Activated naive CD8-positive, alpha-beta T cell treated with anti-CD3 and anti-CD28 coated beads for 36 hours (primary cell): ENCODE results near the gene BCO2. TPM values are rescaled to one million over a fixed set of nuclear protein-coding genes. Genes with fewer than 3 reads are reported as not detected.

Experiments
- DNase-seq: peaks from one replicate; pipeline ENCODE4 v3.0.0; 2021
- H3K27ac Mint-ChIP-seq: one replicate; pipeline ENCODE4 v1.8.0; 2022; ENCODE audit warnings: mild to moderate bottlenecking, moderate library complexity, mixed read lengths
- H3K27me3 Mint-ChIP-seq: one replicate; pipeline ENCODE4 v1.8.0; 2022; ENCODE audit warnings: mild to moderate bottlenecking, mixed read lengths
- H3K36me3 Mint-ChIP-seq: one replicate; pipeline ENCODE4 v1.8.0; 2021; ENCODE audit warnings: mild to moderate bottlenecking, mixed read lengths
- H3K4me1 Mint-ChIP-seq: one replicate; pipeline ENCODE4 v1.8.0; 2021; ENCODE audit warnings: mixed read lengths
- H3K4me3 Mint-ChIP-seq: one replicate; pipeline ENCODE4 v1.8.0; 2022; ENCODE audit warnings: mild to moderate bottlenecking, moderate library complexity, mixed read lengths
- H3K9me3 Mint-ChIP-seq: one replicate; pipeline ENCODE4 v1.8.0; 2022; ENCODE audit warnings: mixed read lengths
- total RNA-seq, 2 experiments: library from RNA; stranded (reverse); gene quantifications; one replicate each; pipeline ENCODE4 v1.2.3, GENCODE V29; 2021

BCO2 gene
- total RNA-seq, 2 experiments from 2014 or later, result 0.40 to 0.41 TPM

DNA sequence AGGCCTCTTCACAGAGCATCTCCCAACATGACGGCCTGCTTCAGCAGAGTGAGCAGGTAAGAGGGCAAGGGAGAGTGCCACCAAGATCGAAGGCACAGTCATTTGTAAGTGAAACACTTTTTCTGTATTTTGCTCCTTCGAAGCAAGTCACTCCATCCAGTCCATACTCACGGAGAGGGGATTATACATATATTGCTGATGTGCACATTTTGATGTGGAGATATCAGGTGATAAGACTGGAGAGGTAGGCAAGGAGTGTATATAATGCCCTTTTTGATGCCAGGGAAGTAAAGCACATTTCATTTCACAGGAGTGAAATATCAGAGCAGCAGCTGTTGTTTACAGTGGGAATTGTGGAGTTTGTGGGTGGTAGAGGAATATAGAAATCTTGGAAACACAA, 62.1 kb downstream of the BCO2 start:
- H3K4me3 Mint-ChIP-seq, result no peak overlapping the region
- H3K27ac Mint-ChIP-seq, result no peak overlapping the region
- H3K4me1 Mint-ChIP-seq, result no peaks in the 10 kb centered on the region
- no peak for DNase-seq
- H3K27me3 Mint-ChIP-seq, result no peaks in the 10 kb centered on the region
- H3K9me3 Mint-ChIP-seq, result no peaks in the 10 kb centered on the region
- peaks cover 36% of the 10 kb centered on the region for H3K36me3 Mint-ChIP-seq

DNA sequence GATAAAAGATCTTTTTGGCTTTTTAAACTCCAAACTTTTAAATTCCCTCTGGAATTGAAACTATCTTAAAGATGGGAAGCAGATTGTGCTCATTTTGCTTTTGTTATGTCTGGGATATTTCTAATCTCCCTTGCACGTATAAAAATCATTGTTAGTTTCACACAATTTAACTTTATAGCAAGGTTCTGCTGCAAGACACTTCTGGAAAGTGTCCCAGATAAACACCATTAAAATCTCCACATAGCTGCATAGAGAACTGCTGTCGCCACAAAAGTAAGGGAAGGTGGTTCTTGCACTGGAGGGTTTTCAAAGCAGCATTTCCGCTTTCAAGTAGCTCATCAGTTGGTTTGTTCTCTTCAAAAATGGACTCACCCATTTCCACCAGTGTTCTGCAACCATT, 62.7 kb downstream of the BCO2 start:
- peaks cover 41% of the 10 kb centered on the region for H3K36me3 Mint-ChIP-seq
- no peaks in the 10 kb centered on the region for H3K27me3 Mint-ChIP-seq
- no peak overlapping the region for H3K4me3 Mint-ChIP-seq
- no peak overlapping the region for H3K27ac Mint-ChIP-seq
- no peak for DNase-seq
- peaks cover 3% of the 10 kb centered on the region for H3K9me3 Mint-ChIP-seq
- H3K4me1 Mint-ChIP-seq, result no peaks in the 10 kb centered on the region

DNA sequence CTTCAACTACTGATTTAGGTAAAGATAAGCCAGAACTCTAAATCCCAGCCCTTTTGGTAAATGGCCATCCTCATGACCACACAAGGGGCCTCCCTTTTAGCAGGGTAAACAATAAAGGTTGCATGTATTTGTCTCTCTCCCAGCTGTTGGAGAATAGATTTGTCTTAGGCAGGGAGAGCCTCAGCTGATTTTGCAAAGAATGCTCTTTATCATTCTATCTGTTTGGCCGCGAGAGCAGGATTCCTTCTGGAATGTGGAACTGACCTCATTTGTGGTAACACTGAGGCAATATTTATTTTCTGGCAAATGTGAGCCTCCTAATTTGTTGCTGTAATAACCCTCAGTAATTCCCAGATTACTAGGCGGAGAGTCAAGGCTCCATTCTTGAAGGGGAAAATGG, 66.2 kb downstream of the BCO2 start:
- Mint-ChIP-seq H3K36me3 (peaks cover 37% of the 10 kb centered on the region), H3K4me1 (no peaks in the 10 kb centered on the region), H3K27me3 (no peaks in the 10 kb centered on the region), H3K9me3 (peaks cover 10% of the 10 kb centered on the region), H3K4me3 (no peak overlapping the region), H3K27ac (no peak overlapping the region)
- DNase-seq, result no peak

DNA sequence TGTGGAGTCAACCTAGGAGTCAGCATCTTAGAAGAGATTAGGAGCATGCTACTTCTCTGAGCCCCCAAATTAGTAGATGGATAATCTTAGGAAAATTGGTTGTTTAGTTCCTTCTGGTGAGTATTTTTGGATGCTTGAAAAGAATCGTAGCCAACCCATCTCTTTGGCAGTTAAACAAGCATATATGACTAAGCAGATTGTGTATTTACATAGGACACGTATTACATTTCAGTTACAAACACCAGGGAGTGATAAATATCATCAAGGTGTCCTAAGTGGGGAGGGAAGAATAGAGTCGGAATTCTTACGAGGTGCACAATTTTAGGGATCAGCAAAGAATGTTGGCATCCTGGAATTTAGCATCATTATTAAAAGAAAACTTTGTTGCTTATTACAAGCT, 71.9 kb downstream of the BCO2 start:
- Mint-ChIP-seq H3K36me3 (peaks cover 17% of the 10 kb centered on the region), H3K27ac (no peak overlapping the region), H3K9me3 (peaks cover 10% of the 10 kb centered on the region), H3K4me3 (no peak overlapping the region), H3K27me3 (no peaks in the 10 kb centered on the region), H3K4me1 (no peaks in the 10 kb centered on the region)
- no peak for DNase-seq

DNA sequence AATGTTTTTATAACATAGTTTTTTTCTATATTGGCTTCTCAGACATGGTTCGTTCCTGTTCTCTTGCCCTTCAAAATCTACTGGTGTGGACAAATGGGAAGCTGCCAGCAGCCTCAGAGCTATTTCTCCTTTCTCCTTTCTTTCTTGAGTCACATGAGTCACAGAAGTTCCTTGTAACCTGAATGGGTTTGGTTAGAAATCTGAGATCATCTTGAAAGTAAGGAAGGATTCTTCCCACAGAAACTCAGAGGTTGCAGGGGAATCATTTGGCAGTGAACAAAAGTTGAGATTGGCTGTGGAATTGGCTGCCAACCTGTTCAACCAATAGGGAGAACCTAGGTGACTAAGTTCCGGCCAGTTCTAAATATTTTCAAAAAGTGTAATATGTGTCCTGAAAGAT, 72.9 kb downstream of the BCO2 start:
- no peak for DNase-seq
- Mint-ChIP-seq H3K4me1 (no peaks in the 10 kb centered on the region), H3K36me3 (peaks cover 8% of the 10 kb centered on the region), H3K27me3 (no peaks in the 10 kb centered on the region), H3K9me3 (peaks cover 7% of the 10 kb centered on the region), H3K27ac (no peak overlapping the region), H3K4me3 (no peak overlapping the region)

DNA sequence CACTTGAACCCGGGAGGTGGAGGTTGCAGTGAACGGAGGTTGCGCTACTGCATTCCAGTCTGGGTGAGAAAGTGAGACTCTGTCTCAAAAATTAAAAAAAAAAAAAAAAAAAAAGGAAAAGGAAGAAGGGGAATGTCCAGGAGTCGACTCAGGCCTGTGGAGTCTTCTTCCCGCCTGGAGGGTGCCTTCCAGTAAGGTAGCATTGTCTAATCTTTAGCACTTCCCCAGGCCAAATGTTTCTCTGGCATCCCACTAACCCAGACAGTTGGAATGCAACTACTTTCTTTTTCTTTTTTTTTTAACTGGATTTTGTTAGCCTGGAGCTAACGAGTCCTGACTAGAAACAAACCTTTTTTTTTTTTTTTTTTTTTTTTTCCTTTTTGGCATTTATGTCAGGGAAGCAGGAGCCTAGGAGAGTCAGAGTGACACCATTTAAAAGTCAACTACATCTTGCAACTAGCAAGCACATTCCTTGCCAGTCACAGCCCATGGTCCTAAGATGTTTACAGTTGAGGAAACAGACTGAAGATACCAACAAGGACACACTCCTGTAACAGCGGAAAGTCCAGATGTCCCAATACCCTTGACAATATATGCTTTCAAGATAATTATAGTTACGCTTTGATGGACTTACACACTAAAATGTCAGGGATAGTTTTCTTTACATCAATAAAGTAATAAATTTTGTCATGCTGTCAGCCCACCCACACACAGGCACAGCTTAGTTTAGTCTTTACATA, 74.7 kb downstream of the BCO2 start:
- Mint-ChIP-seq H3K9me3 (no peaks in the 10 kb centered on the region), H3K36me3 (no peaks in the 10 kb centered on the region), H3K4me3 (no peak overlapping the region), H3K4me1 (no peaks in the 10 kb centered on the region), H3K27me3 (no peaks in the 10 kb centered on the region), H3K27ac (no peak overlapping the region)
- DNase-seq, result no peak

DNA sequence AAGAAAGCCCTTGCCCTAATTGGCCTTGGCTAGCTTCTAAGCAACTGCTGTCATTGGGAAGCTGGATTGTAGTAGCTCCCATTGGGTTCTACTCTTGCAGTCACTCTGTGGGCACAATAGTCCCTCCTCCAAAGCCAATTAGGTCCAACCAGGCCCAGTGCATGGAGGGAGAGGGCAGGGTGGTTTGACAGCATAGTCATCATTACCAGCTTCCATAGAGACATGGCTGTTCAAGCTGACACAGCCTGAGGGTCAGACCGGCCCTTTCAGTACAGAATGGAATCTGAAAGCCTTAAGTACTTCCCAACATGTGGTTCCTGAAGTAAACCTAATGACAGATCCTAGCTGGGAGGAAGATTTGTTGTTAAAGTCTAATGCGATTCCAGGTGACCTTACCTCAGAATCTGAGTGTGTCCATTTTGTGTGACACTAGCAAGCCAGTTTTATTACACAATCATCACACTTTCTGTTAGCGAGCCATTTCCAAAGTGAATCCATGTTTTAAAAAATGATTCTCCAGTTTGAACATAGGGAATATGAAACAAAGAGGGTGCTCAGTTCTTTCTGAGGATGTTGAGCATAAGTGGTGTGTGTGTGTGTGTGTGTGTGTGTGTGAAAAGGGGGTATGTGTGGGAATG, 78.4 kb downstream of the BCO2 start:
- H3K4me1 Mint-ChIP-seq, result no peaks in the 10 kb centered on the region
- no peaks in the 10 kb centered on the region for H3K27me3 Mint-ChIP-seq
- DNase-seq, result no peak
- H3K9me3 Mint-ChIP-seq, result no peaks in the 10 kb centered on the region
- no peak overlapping the region for H3K27ac Mint-ChIP-seq
- no peaks in the 10 kb centered on the region for H3K36me3 Mint-ChIP-seq
- no peak overlapping the region for H3K4me3 Mint-ChIP-seq

DNA sequence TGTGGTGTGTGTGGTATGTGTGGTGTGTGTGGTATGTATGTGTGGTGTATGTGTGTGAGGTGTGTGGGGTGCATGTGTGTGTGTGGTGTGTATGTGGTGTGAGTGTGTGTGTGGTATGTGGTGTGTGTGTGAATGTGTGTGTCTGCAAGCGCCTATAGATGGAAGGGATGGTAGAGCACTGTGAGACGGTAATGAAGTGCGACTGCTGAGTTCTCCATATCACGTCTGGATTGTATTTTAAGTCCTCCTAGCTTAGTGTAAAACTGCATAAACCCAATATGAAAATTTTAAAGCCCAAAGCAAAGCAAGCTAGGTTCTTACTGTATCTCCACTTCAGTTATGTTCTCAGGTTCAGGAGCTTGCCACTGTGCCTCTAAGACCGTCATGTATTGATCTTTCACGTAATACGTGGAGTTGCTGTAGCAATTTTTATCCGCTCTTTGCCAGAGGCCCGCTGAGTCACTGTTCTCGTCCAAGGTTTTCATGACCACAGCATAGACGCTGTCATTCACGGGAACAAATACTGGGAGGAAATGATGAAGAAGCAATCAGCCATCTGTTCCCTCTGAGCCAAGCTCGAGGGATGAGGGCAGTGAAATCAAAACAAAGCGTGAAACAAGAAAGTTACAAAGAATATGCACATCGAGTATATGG, 79.9 kb downstream of the BCO2 start:
- Mint-ChIP-seq H3K36me3 (no peaks in the 10 kb centered on the region), H3K4me3 (no peak overlapping the region), H3K9me3 (no peaks in the 10 kb centered on the region), H3K4me1 (no peaks in the 10 kb centered on the region), H3K27ac (no peak overlapping the region), H3K27me3 (no peaks in the 10 kb centered on the region)
- DNase-seq, result no peak

DNA sequence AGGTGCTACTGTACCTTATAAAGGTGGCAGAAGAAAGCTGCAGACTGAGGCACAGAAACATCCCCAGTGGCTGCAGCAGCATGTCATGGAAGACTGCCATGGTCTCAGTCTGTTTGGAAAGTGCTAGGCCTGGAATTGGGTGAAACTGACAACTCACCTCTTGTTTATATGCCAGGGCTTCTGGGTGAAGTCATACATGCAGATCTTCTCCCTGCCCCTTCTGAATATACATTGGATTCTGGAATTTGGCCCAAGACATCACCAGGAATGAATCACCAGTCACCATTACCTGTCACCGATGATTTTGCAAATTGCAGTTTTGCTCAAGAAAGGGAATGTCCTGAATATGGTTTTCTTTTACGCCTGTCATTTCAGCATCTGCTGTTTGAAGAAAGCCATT, 85.2 kb downstream of the BCO2 start, which contains the start of gene PLET1:
PLET1 (minus strand) TSS at position 371 of the 400 bp plus-strand sequence; CDS start at position 100, 271 bp downstream.
- H3K36me3 Mint-ChIP-seq, result no peaks in the 10 kb centered on the region
- H3K27me3 Mint-ChIP-seq, result no peaks in the 10 kb centered on the region
- H3K4me3 Mint-ChIP-seq, result no peak within 1 kb of the TSS
- no peaks in the 10 kb centered on the region for H3K4me1 Mint-ChIP-seq
- H3K27ac Mint-ChIP-seq, result no peak within 1 kb of the TSS
- DNase-seq, result no peak
- no peaks in the 10 kb centered on the region for H3K9me3 Mint-ChIP-seq

DNA sequence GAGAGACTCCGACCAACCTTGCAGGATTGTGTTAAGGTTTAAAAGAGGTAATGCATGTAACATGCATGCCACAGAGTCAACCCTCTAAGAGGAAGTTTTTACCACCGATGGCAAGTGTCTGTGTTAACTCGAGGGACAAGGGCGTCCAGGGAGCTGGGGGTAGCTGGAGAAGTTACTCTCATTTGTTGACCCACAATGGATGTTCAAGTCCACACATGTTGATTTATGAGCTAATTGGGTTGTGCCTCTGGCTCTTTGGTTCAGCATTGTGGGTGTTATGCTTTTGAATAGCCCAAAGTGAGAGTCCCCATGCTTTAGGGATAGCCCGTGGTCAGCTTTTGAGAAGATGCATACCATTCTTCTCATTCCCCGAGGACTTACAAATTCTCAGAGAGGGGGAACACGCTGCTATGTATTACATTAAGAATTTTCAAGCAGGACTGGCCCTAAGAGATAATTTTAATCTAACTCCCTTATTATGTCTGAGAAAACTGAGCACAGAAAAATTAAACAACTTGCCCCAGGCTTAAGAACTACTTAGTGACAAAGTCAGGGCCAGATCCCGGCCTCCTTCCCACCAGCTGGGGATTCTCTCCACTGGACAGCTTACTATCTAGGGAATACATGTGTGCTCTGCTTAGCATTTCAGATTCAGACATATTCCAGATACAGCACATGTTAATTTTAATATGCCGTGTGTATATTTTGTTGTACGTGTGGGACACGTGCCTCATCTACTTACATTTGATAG, 90.5 kb downstream of the BCO2 start:
- Mint-ChIP-seq H3K27me3 (no peaks in the 10 kb centered on the region), H3K27ac (no peak overlapping the region), H3K4me1 (no peaks in the 10 kb centered on the region), H3K4me3 (no peak overlapping the region), H3K9me3 (no peaks in the 10 kb centered on the region), H3K36me3 (no peaks in the 10 kb centered on the region)
- DNase-seq, result no peak

DNA sequence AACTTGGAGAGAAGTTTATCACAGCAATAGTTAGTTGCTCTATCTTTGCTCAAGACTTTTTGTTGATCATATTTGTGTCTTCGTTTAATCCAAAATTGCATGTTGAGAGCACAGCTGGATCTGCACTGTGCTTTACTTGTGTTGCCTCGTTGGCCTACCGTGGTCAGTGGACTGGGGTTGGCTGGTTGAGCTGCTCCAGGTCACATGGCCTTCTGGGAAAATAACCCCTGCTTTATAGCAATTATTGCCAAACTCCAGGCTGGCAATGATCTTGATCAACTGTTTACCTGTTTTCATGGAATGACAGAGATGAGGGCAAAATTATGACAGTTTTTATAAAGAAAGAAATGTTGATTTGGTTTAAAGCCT, 91.1 kb downstream of the BCO2 start:
- Mint-ChIP-seq H3K36me3 (no peaks in the 10 kb centered on the region), H3K27ac (no peak overlapping the region), H3K9me3 (no peaks in the 10 kb centered on the region), H3K4me3 (no peak overlapping the region), H3K27me3 (no peaks in the 10 kb centered on the region), H3K4me1 (no peaks in the 10 kb centered on the region)
- no peak for DNase-seq

DNA sequence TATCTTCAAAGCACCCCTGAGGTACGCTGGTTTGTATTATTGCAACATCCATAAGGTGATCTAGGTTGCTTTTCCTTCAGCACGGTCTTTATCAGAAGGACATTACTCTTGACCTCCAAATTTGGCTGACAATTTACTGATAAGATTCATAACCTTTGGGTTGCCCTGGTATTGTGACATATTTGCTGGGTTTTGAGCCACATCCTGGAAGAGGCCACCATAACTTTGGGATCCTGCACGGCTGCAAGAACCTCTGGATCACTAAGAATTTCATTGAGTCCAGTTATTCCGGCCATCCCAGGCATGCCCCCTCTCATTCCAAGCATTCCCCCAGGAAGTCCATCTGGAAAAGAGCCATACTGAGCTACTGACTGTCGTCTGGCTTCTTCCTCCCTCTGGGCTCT, 91.9 kb downstream of the BCO2 start:
- DNase-seq, result no peak
- Mint-ChIP-seq H3K27me3 (no peaks in the 10 kb centered on the region), H3K4me1 (no peaks in the 10 kb centered on the region), H3K36me3 (no peaks in the 10 kb centered on the region), H3K27ac (no peak overlapping the region), H3K4me3 (no peak overlapping the region), H3K9me3 (no peaks in the 10 kb centered on the region)

DNA sequence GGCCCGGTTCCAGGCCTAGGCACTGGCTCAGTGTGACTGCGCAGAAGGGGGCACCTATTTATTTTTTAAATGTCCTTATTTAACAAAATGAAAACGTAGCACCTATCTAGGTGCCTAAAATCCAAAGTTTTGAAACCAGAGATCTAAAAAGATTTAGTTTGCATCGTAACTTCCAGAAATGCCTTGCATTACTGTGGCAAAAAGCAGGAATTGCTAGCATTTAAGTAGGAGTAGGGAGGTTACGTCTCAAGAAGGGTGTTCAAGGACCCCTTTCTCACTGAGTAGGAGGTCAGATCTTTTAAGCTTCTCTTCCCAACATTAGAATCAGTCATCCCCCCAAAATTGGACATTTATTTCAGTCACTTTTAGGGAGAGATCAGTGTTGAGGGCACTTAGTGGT, 93.1 kb downstream of the BCO2 start:
- Mint-ChIP-seq H3K27me3 (no peaks in the 10 kb centered on the region), H3K4me3 (no peak overlapping the region), H3K36me3 (no peaks in the 10 kb centered on the region), H3K9me3 (no peaks in the 10 kb centered on the region), H3K27ac (no peak overlapping the region), H3K4me1 (no peaks in the 10 kb centered on the region)
- DNase-seq, result no peak
